Keratinocyte (primary cell): Measurements from ENCODE around the gene RASGEF1C. TPM values are rescaled to one million over a fixed set of nuclear protein-coding genes. Genes with fewer than 3 reads are reported as not detected.

Experiments used
- DNase-seq: peaks from one replicate; pipeline ENCODE4 v3.0.0-alpha.2; 2011; ENCODE audit warnings: low read depth, missing footprints, low spot score
- FAIRE-seq: peaks from 2 replicates; lab custom pipeline; 2011; peaks lifted over from hg19 to GRCh38; lab: Jason Lieb, UNC
- H2AFZ ChIP-seq: 2 replicates; pipeline ENCODE4 v1.6.0; 2012; ENCODE audit warnings: low read length, control low read depth, inconsistent platforms; ENCODE audit not compliant: control insufficient read depth
- H3K27ac ChIP-seq: 2 replicates; pipeline ENCODE4 v1.5.1; 2011; ENCODE audit warnings: low read length; ENCODE audit not compliant: control insufficient read depth, insufficient read depth
- H3K27me3 ChIP-seq: 3 replicates; pipeline ENCODE4 v1.6.0; 2011; ENCODE audit warnings: low read length; ENCODE audit not compliant: control insufficient read depth, insufficient read depth; ENCODE audit errors: extremely low read depth
- H3K36me3 ChIP-seq, 2 experiments: 2 replicates in 1 of 2; 3 replicates in 1 of 2; pipeline ENCODE4 v1.5.1; 2011; ENCODE audit warnings: low read length in 2 of 2, mild to moderate bottlenecking in 1 of 2; ENCODE audit not compliant: control insufficient read depth in 2 of 2, insufficient read depth in 2 of 2; ENCODE audit errors: extremely low read depth in 1 of 2
- H3K4me1 ChIP-seq: 3 replicates; pipeline ENCODE4 v1.5.1; 2011; ENCODE audit warnings: low read length; ENCODE audit not compliant: control insufficient read depth, insufficient read depth; ENCODE audit errors: extremely low read depth
- H3K4me2 ChIP-seq: 3 replicates; pipeline ENCODE4 v1.6.0; 2011; ENCODE audit warnings: low read depth, low read length; ENCODE audit not compliant: control insufficient read depth, insufficient read depth; ENCODE audit errors: extremely low read depth
- H3K4me3 ChIP-seq, 3 experiments: fragments of 200-600 bp in 1 of 3; sonication (generic) in 1 of 3; 2 replicates in 2 of 3; 3 replicates in 1 of 3; pipeline ENCODE4 v1.5.1; 2011 to 2016; ENCODE audit warnings: low read length in 3 of 3, mild to moderate bottlenecking in 3 of 3, control low read depth in 2 of 3, inconsistent platforms in 1 of 3, low read depth in 1 of 3, mixed read lengths in 1 of 3, mixed run types in 1 of 3, moderate library complexity in 1 of 3; ENCODE audit not compliant: control insufficient read depth in 2 of 3, insufficient read depth in 2 of 3; ENCODE audit errors: extremely low read depth in 1 of 3
- H3K79me2 ChIP-seq: 2 replicates; pipeline ENCODE4 v1.6.0; 2012; ENCODE audit warnings: low read length; ENCODE audit not compliant: control insufficient read depth, insufficient read depth
- H3K9ac ChIP-seq: 3 replicates; pipeline ENCODE4 v1.6.0; 2011; ENCODE audit warnings: low read length; ENCODE audit not compliant: control insufficient read depth, insufficient read depth; ENCODE audit errors: extremely low read depth
- H3K9me1 ChIP-seq: 3 replicates; pipeline ENCODE4 v1.6.0; 2011; ENCODE audit warnings: low read length; ENCODE audit not compliant: control insufficient read depth, insufficient read depth; ENCODE audit errors: extremely low read depth
- H3K9me3 ChIP-seq: 2 replicates; pipeline ENCODE4 v1.5.1; 2012; ENCODE audit warnings: low read depth, low read length; ENCODE audit not compliant: control insufficient read depth
- H4K20me1 ChIP-seq: 3 replicates; pipeline ENCODE4 v1.6.0; 2011; ENCODE audit warnings: low read length; ENCODE audit not compliant: control insufficient read depth, insufficient read depth; ENCODE audit errors: extremely low read depth
- CTCF ChIP-seq, 3 experiments: IDR thresholded peaks in 1 of 3; conservative IDR thresholded peaks in 1 of 3; optimal IDR thresholded peaks in 1 of 3; 2 replicates in 2 of 3; 3 replicates in 1 of 3; pipeline versions ENCODE3 to v1.5.1; 2011; ENCODE audit warnings: low read length in 3 of 3, mild to moderate bottlenecking in 3 of 3, moderate library complexity in 2 of 3, control low read depth in 1 of 3, inconsistent platforms in 1 of 3; ENCODE audit not compliant: insufficient read depth in 2 of 3; ENCODE audit errors: extremely low read depth in 1 of 3
- EZH2 ChIP-seq: IDR thresholded peaks from one replicate; pipeline ENCODE4 v1.6.1; 2012; ENCODE audit warnings: inconsistent platforms, mild to moderate bottlenecking, low read length, moderate library complexity
- dilution Hi-C: fragments of 300-500 bp; cut with MboI; formaldehyde crosslinking; loops from one replicate; pipeline ENCODE4 v1.7.0; 2020; ENCODE audit warnings: low sequenced_read_pairs; ENCODE audit not compliant: extremely low pct_ligation_motif_present
- polyA plus RNA-seq, 5 experiments: library from polyadenylated mRNA; depleted of rRNA in 3 of 5; stranded (reverse) in 3 of 5; stranded (forward) in 1 of 5; unstranded in 1 of 5; fragments of >200 nt; gene quantifications; 1 replicate in 1 of 5; 2 replicates in 3 of 5; 3 replicates in 1 of 5; pipeline versions ENCODE4 v1.2.1 to v1.2.3, GENCODE V29; 2011 to 2012; ENCODE audit warnings: missing spikeins in 2 of 5, low read depth in 1 of 5, low replicate concordance in 1 of 5

Gene RASGEF1C
- polyA plus RNA-seq, 1 donor (not counting 4 experiments of a cell fraction or from before 2014, with no cell fraction given): not detected

- Histone ChIP-seq H3K4me1 (no peaks in the 10 kb centered on the region), H3K9me3 (no peaks in the 10 kb centered on the region), H4K20me1 (no peaks in the 10 kb centered on the region), H3K4me3 (no peak overlapping the region), H3K36me3 (no peaks in the 10 kb centered on the region), H3K9ac (no peak overlapping the region), H3K27me3 (no peaks in the 10 kb centered on the region), H2AFZ (no peak overlapping the region), H3K27ac (no peak overlapping the region), H3K9me1 (no peaks in the 10 kb centered on the region), H3K79me2 (no peaks in the 10 kb centered on the region), H3K4me2 (no peak overlapping the region)
- no peak for FAIRE-seq
- dilution Hi-C loops: no loop called here
- no peak for DNase-seq
- TF ChIP-seq EZH2: no peak
- no peak for TF ChIP-seq CTCF (optimal IDR thresholded peaks at IDR 0.05 in 1 of 3, IDR thresholded peaks at IDR 0.05 in 1 of 3, conservative IDR thresholded peaks at IDR 0.05 in 1 of 3; ENCODE audit: extremely low read depth in 1 of 3, insufficient read depth in 2 of 3, low read length in 3 of 3)
Measured at GRCh38 chr5:180122875-180123274, 86.1 kb downstream of the RASGEF1C start.

GRCh38 chr5:180121826-180122413, 87.1 kb downstream of the RASGEF1C start:
- H3K27me3 ChIP-seq: no peaks in the 10 kb centered on the region
- H3K9me3 ChIP-seq: no peaks in the 10 kb centered on the region
- TF ChIP-seq EZH2 (no peak), CTCF (optimal IDR thresholded peaks at IDR 0.05 in 1 of 3, IDR thresholded peaks at IDR 0.05 in 1 of 3, conservative IDR thresholded peaks at IDR 0.05 in 1 of 3; ENCODE audit: extremely low read depth in 1 of 3, insufficient read depth in 2 of 3, low read length in 3 of 3) (no peak)
- dilution Hi-C loops: no loop called here
- no peak overlapping the region for H3K27ac ChIP-seq
- H3K79me2 ChIP-seq: no peaks in the 10 kb centered on the region
- H3K9me1 ChIP-seq: no peaks in the 10 kb centered on the region
- no peaks in the 10 kb centered on the region for H4K20me1 ChIP-seq
- H3K4me3 ChIP-seq: no peak overlapping the region
- H3K4me1 ChIP-seq: no peaks in the 10 kb centered on the region
- no peaks in the 10 kb centered on the region for H3K36me3 ChIP-seq
- H3K4me2 ChIP-seq: no peak overlapping the region
- FAIRE-seq (no peak), DNase-seq (no peak)
- no peak overlapping the region for H2AFZ ChIP-seq
- H3K9ac ChIP-seq: no peak overlapping the region
